ENCODE data around the gene CA6.

CA6 gene

DNA sequence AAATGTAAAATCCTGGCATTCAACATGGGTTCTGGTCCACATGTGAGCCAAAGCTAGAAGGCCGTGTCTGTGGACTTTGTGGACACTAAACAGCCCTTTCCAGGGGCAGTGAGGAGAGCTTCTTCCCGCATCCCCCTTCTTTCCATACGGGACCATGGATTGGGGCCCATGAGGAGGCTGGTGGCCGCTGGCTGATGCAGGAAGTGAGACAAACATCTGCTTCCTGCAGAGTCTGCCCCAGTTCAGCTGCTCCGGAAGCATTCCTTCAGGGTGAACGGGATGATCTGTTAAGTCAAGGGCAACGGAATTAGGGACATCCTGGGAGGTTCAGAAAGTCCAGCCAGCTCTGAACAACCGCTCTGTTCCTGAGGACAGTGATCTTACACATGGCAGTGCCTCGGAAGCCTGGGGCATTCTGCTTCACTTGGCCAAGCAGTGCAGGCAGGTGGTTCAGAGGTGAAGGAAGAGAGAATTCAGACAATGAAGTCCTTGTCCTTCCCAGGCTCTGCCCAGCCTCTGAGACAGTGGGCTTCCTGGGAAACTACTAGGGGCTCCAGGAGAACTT, 1.5 kb downstream of the CA6 start:
- TF ChIP-seq SIN3A (IDR thresholded peaks at IDR 0.05; ENCODE audit: borderline replicate concordance, insufficient read depth, low read length) (no peak), POLR2AphosphoS5 (IDR thresholded peaks at IDR 0.05; ENCODE audit: low read depth, low read length) (peak; percentile 20; the same call in 1 of the 2 replicates), REST (IDR thresholded peaks at IDR 0.05; ENCODE audit: insufficient read depth in 1 of 2, low read depth in 2 of 2, low read length in 2 of 2) (no peak), FOXP2 (optimal IDR thresholded peaks at IDR 0.05; ENCODE audit: borderline replicate concordance, extremely low read depth, extremely low read length, insufficient read depth) (no peak)

DNA sequence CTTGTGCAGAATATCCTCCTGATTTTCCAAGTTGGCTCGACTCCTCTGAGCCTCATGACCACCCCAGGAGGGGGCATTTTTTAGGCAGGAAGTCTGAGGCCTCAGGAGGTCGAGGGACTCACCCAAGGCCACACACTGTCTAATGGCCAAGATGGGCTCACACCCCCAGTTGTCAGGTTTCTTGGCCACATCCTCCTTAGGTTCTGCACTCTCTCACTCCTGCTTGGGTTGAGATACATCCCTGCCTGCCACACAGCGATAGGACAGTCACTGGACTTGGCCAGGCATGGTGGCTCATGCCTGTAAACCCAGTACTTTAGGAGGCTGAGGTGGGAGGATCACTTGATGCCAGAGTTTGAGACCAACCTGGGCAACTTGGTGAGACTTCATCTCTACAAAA, 4.6 kb downstream of the CA6 start:
- TF ChIP-seq TAF1 (IDR thresholded peaks at IDR 0.05; ENCODE audit: borderline replicate concordance, insufficient read depth, low read length), result no peak
- no peak for TF ChIP-seq FOXP2 (optimal IDR thresholded peaks at IDR 0.05; ENCODE audit: borderline replicate concordance, extremely low read depth, extremely low read length, insufficient read depth)
- no peak for TF ChIP-seq POLR2AphosphoS5 (IDR thresholded peaks at IDR 0.05; ENCODE audit: low read depth, low read length)
- no peak for TF ChIP-seq SIN3A (IDR thresholded peaks at IDR 0.05; ENCODE audit: borderline replicate concordance, insufficient read depth, low read length)
- TF ChIP-seq REST (IDR thresholded peaks at IDR 0.05; ENCODE audit: insufficient read depth in 1 of 2, low read depth in 2 of 2, low read length in 2 of 2), result no peak

GRCh38 chr1:8951231-8951630, 5.6 kb downstream of the CA6 start:
- TF ChIP-seq TAF1 (IDR thresholded peaks at IDR 0.05; ENCODE audit: borderline replicate concordance, insufficient read depth, low read length), result no peak
- no peak for TF ChIP-seq SIN3A (IDR thresholded peaks at IDR 0.05; ENCODE audit: borderline replicate concordance, insufficient read depth, low read length)
- TF ChIP-seq FOXP2 (optimal IDR thresholded peaks at IDR 0.05; ENCODE audit: borderline replicate concordance, extremely low read depth, extremely low read length, insufficient read depth), result no peak
- no peak for TF ChIP-seq POLR2AphosphoS5 (IDR thresholded peaks at IDR 0.05; ENCODE audit: low read depth, low read length)
- no peak for TF ChIP-seq REST (IDR thresholded peaks at IDR 0.05; ENCODE audit: insufficient read depth in 1 of 2, low read depth in 2 of 2, low read length in 2 of 2)

- no peak for TF ChIP-seq SIN3A (IDR thresholded peaks at IDR 0.05; ENCODE audit: borderline replicate concordance, insufficient read depth, low read length)
- no peak for TF ChIP-seq FOXP2 (optimal IDR thresholded peaks at IDR 0.05; ENCODE audit: borderline replicate concordance, extremely low read depth, extremely low read length, insufficient read depth)
- TF ChIP-seq POLR2AphosphoS5 (IDR thresholded peaks at IDR 0.05; ENCODE audit: low read depth, low read length), result no peak
- TF ChIP-seq REST (IDR thresholded peaks at IDR 0.05; ENCODE audit: insufficient read depth in 1 of 2, low read depth in 2 of 2, low read length in 2 of 2), result no peak
- no peak for TF ChIP-seq TAF1 (IDR thresholded peaks at IDR 0.05; ENCODE audit: borderline replicate concordance, insufficient read depth, low read length)
These were observed 9.7 kb downstream of the CA6 start for GRCh38 chr1:8955406-8955805.

Measured in PFSK-1 (cell line).